Panc1 (cell line): ENCODE data around the gene PRR29. TPM values are rescaled to one million over a fixed set of nuclear protein-coding genes. Genes with fewer than 3 reads are reported as not detected.

ENCODE experiments used
- ATAC-seq: fragments of 200-7000 bp; cut with Tn5 transposase; 2 replicates; pipeline ENCODE4 v1.9.1; 2020; ENCODE audit warnings: mild to moderate bottlenecking, moderate library complexity
- BruUV-seq: library from RNA; stranded (reverse); fragments of 400-500 nt; replicated peaks from 2 replicates; lab custom pipeline; 2021; lab: Mats Ljungman, UMichigan
- CTCF ChIA-PET: fragments of 300-600 bp; sonication (Branson Sonifier 250); formaldehyde crosslinking; loops from one replicate; lab custom pipeline; 2022; ENCODE audit warnings: antibody characterized with exemption; lab: Charles Lee
- POLR2A ChIA-PET: fragments of 300-600 bp; sonication (Branson Sonifier 250); formaldehyde crosslinking; loops from one replicate; lab custom pipeline; 2022; ENCODE audit warnings: antibody characterized with exemption; lab: Charles Lee
- DNase-seq: peaks from one replicate; pipeline ENCODE4 v3.0.0-alpha.2; 2010; ENCODE audit warnings: low read depth, low spot score
- H3K27ac ChIP-seq: 2 replicates; pipeline ENCODE4 v1.5.1; 2011; ENCODE audit warnings: mild to moderate bottlenecking, low read length, inconsistent platforms
- H3K27me3 ChIP-seq: fragments of 200-500 bp; sonication (Bioruptor generic); 2 replicates; pipeline ENCODE4 v1.6.0; 2014; ENCODE audit warnings: low read length, inconsistent platforms; ENCODE audit not compliant: control insufficient read depth, insufficient read depth
- H3K36me3 ChIP-seq: fragments of 200-500 bp; sonication (Bioruptor generic); 2 replicates; pipeline ENCODE4 v1.5.1; 2014; ENCODE audit warnings: inconsistent platforms, mild to moderate bottlenecking, low read length, moderate library complexity; ENCODE audit not compliant: control insufficient read depth, insufficient read depth
- H3K4me1 ChIP-seq: 2 replicates; pipeline ENCODE4 v1.5.1; 2011; ENCODE audit warnings: inconsistent platforms, mild to moderate bottlenecking, low read length, moderate library complexity; ENCODE audit not compliant: control insufficient read depth, insufficient read depth
- H3K4me3 ChIP-seq, 2 experiments: 2 replicates each; pipeline ENCODE4 v1.5.1; 2011 to 2012; ENCODE audit warnings: low read depth in 2 of 2, low read length in 2 of 2, mild to moderate bottlenecking in 2 of 2, inconsistent platforms in 1 of 2, moderate library complexity in 1 of 2
- H3K9me3 ChIP-seq: fragments of 200-500 bp; sonication (Bioruptor generic); 2 replicates; pipeline ENCODE4 v1.5.1; 2014; ENCODE audit warnings: low read depth, mild to moderate bottlenecking, inconsistent platforms, low read length, moderate library complexity; ENCODE audit not compliant: control insufficient read depth, insufficient read depth
- POLR2AphosphoS5 ChIP-seq: IDR thresholded peaks from 2 replicates; pipeline ENCODE4 v1.6.1; 2012; ENCODE audit warnings: mild to moderate bottlenecking, low read depth, low read length, moderate library complexity
- SIN3A ChIP-seq: IDR thresholded peaks from 2 replicates; pipeline ENCODE4 v1.6.1; 2012; ENCODE audit warnings: low read depth, mild to moderate bottlenecking, low read length, moderate library complexity, borderline replicate concordance; ENCODE audit not compliant: insufficient read depth
- TCF7L2 ChIP-seq: IDR thresholded peaks from 2 replicates; pipeline ENCODE4 v1.6.1; 2011; ENCODE audit warnings: mild to moderate bottlenecking, low read depth, low read length, inconsistent platforms
- in situ Hi-C: cut with HindIII; loops from 2 replicates; pipeline ENCODE4 v1.10.0; 2016; ENCODE audit warnings: low sequenced_read_pairs, low pct_unique_long_range_greater_than_20kb
- intact Hi-C: fragments of 100-400 bp; cut with micrococcal nuclease; formaldehyde crosslinking; loops from one replicate; pipeline ENCODE4 v1.10.0; 2022; ENCODE audit not compliant: unreplicated experiment
- total RNA-seq: library from RNA; stranded (reverse); gene quantifications from one replicate; pipeline ENCODE4 v1.2.1, GENCODE V29; 2021; ENCODE audit not compliant: unreplicated experiment
- TF ChIP-seq, protein P1 (sequence below): fragments of 450-650 bp; IDR thresholded peaks from 2 replicates; pipeline ENCODE4 v1.5.1; 2017; ENCODE audit warnings: mild to moderate bottlenecking
- TF ChIP-seq, protein P2 (sequence below), 2 experiments: IDR thresholded peaks; 2 replicates each; pipeline ENCODE4 v1.6.1; 2011 to 2012; ENCODE audit warnings: low read depth in 2 of 2, control low read depth in 1 of 2, low read length in 1 of 2, mild to moderate bottlenecking in 1 of 2, moderate library complexity in 1 of 2; ENCODE audit not compliant: insufficient read depth in 1 of 2

The PRR29 gene
- total RNA-seq, 1 experiment from 2014 or later = 0.10 TPM

DNA sequence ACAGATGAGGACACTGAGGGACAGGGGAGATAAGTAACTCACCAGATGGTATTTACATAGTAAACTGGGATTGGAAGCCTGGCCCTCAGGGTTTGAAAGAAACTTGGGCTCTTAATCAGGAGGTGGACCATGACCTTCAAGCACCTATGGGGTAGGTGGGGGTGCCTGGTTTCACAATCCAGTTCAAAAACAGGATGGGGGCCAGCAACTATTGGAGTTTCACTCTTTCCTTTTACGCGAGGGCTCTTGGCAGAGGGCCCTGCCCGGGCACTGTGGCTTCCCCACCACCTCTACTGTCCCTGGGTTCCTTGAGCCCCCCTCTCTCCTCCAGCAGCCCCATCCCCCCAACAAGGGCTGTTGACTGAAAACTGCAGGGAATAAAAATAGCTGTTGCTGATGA, 11.3 kb upstream of the PRR29 start:
- in situ Hi-C loops (no loop called here), intact Hi-C loops (no loop called here)
- H3K9me3 ChIP-seq = no peaks in the 10 kb centered on the region
- TF ChIP-seq POLR2AphosphoS5 (no peak), TCF7L2 (no peak), SIN3A (no peak)
- TF ChIP-seq, protein P1, sequence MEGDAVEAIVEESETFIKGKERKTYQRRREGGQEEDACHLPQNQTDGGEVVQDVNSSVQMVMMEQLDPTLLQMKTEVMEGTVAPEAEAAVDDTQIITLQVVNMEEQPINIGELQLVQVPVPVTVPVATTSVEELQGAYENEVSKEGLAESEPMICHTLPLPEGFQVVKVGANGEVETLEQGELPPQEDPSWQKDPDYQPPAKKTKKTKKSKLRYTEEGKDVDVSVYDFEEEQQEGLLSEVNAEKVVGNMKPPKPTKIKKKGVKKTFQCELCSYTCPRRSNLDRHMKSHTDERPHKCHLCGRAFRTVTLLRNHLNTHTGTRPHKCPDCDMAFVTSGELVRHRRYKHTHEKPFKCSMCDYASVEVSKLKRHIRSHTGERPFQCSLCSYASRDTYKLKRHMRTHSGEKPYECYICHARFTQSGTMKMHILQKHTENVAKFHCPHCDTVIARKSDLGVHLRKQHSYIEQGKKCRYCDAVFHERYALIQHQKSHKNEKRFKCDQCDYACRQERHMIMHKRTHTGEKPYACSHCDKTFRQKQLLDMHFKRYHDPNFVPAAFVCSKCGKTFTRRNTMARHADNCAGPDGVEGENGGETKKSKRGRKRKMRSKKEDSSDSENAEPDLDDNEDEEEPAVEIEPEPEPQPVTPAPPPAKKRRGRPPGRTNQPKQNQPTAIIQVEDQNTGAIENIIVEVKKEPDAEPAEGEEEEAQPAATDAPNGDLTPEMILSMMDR = no peak
- TF ChIP-seq, protein P2, sequence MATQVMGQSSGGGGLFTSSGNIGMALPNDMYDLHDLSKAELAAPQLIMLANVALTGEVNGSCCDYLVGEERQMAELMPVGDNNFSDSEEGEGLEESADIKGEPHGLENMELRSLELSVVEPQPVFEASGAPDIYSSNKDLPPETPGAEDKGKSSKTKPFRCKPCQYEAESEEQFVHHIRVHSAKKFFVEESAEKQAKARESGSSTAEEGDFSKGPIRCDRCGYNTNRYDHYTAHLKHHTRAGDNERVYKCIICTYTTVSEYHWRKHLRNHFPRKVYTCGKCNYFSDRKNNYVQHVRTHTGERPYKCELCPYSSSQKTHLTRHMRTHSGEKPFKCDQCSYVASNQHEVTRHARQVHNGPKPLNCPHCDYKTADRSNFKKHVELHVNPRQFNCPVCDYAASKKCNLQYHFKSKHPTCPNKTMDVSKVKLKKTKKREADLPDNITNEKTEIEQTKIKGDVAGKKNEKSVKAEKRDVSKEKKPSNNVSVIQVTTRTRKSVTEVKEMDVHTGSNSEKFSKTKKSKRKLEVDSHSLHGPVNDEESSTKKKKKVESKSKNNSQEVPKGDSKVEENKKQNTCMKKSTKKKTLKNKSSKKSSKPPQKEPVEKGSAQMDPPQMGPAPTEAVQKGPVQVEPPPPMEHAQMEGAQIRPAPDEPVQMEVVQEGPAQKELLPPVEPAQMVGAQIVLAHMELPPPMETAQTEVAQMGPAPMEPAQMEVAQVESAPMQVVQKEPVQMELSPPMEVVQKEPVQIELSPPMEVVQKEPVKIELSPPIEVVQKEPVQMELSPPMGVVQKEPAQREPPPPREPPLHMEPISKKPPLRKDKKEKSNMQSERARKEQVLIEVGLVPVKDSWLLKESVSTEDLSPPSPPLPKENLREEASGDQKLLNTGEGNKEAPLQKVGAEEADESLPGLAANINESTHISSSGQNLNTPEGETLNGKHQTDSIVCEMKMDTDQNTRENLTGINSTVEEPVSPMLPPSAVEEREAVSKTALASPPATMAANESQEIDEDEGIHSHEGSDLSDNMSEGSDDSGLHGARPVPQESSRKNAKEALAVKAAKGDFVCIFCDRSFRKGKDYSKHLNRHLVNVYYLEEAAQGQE (IDR thresholded peaks at IDR 0.05; ENCODE audit: insufficient read depth in 1 of 2, low read depth in 2 of 2, low read length in 1 of 2) = no peak
- DNase-seq (no peak), ATAC-seq (no peak)
- no peak overlapping the region for H3K4me3 ChIP-seq
- H3K27ac ChIP-seq = no peak overlapping the region
- no peaks in the 10 kb centered on the region for H3K27me3 ChIP-seq
- no peaks in the 10 kb centered on the region for H3K4me1 ChIP-seq
- CTCF ChIA-PET = no interaction called here
- POLR2A ChIA-PET = no interaction called here
- BruUV-seq = no TSS peak
- no peaks in the 10 kb centered on the region for H3K36me3 ChIP-seq

DNA sequence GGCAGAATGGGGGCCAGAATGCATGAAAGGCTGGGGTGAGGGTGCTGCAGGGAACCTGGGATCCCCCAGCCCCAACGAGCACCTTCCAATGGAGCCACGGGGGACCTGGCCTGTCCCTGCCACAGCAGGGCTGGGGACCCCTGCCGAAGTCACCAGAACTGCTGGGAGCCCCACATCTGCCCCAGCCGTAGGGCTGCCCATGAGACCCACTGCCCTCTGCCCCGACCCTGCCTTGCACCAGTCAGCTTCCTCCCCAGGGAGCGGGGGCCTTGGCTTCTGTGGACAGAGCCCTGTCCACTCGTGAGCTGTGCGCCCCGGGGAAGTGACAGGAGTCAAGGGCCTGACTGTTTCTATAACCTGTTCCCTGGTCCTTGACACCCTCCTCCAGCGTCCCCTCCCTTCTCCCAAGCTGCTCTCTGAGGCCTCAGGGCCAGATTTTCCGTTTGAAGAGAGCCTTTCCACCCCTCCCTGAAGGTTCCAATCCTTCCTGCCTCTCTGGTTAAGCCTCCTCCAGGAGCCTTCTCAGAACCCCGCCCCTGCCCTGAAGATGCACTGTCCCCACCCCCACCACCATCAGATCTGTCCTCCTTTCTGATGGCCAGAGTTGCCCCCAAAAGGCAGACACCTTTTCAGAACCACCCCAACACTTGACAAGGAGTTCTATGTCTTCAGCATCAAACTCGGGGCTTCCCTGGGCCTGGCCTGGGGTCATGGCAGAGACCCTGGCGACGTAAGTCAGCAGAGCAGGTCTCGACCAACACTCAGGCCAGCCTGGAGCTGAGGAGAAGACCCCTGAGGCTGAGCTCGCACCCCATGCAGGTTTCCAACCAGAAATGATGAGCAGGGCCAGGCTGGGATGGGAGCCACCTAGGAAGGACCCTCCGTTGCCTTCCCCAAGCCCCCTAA, 10.7 kb upstream of the PRR29 start:
- H3K27ac ChIP-seq = no peak overlapping the region
- in situ Hi-C loops = no loop called here

More for the DNA sequence above, 10.7 kb upstream of the PRR29 start:
- H3K36me3 ChIP-seq = no peaks in the 10 kb centered on the region
- intact Hi-C loops = no loop called here
- no peak for TF ChIP-seq POLR2AphosphoS5
- TF ChIP-seq, protein P2 (IDR thresholded peaks at IDR 0.05; ENCODE audit: insufficient read depth in 1 of 2, low read depth in 2 of 2, low read length in 1 of 2) = no peak
- no peak for TF ChIP-seq SIN3A
- TF ChIP-seq, protein P1 = no peak
- TF ChIP-seq TCF7L2 = no peak
- H3K9me3 ChIP-seq = no peaks in the 10 kb centered on the region
- POLR2A ChIA-PET = no interaction called here
- ATAC-seq (no peak), DNase-seq (no peak)
- CTCF ChIA-PET = interaction anchor here (0.6 kb wide), 1 partner anchor 68 kb away, joined by 4 read pairs; no protein-coding TSS in a partner anchor
- BruUV-seq = no TSS peak
- no peaks in the 10 kb centered on the region for H3K4me1 ChIP-seq
- H3K27me3 ChIP-seq = no peaks in the 10 kb centered on the region
- H3K4me3 ChIP-seq = no peak overlapping the region
